ENCODE results near the gene FIZ1.
A peak's percentile ranks its signal among the peaks of the same experiment; 100 is the strongest.

DNA sequence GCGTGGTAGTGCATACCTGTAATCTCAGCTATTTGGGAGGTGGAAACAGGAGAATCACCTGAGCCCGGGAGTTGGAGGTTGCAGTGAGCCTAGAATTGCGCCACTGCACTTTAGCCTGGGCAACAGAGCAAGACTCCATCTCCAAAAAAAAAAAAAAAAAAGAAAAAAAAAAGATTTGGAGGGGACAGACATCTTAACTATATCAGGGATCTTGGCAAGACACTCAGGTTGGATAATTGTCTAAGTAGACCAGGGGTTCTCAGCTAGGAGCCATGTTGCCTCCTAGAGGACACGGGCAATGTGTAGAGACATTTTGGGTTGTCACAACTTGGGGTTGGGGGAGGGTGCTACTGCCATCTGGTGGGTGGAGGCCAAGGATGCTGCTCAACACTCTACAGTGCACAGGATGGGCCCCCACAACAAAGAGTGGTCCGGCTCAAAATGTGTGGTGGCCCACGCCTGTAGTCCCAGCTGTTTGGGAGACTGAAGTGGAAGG is 39.6 kb upstream of the FIZ1 start:
- TF ChIP-seq, protein P1, sequence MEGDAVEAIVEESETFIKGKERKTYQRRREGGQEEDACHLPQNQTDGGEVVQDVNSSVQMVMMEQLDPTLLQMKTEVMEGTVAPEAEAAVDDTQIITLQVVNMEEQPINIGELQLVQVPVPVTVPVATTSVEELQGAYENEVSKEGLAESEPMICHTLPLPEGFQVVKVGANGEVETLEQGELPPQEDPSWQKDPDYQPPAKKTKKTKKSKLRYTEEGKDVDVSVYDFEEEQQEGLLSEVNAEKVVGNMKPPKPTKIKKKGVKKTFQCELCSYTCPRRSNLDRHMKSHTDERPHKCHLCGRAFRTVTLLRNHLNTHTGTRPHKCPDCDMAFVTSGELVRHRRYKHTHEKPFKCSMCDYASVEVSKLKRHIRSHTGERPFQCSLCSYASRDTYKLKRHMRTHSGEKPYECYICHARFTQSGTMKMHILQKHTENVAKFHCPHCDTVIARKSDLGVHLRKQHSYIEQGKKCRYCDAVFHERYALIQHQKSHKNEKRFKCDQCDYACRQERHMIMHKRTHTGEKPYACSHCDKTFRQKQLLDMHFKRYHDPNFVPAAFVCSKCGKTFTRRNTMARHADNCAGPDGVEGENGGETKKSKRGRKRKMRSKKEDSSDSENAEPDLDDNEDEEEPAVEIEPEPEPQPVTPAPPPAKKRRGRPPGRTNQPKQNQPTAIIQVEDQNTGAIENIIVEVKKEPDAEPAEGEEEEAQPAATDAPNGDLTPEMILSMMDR (conservative IDR thresholded peaks at IDR 0.05; ENCODE audit: low read length), result peak; percentile 87
- no peak for TF ChIP-seq EZH2phosphoT487 (IDR thresholded peaks at IDR 0.05; ENCODE audit: borderline replicate concordance, low read depth, low read length)
